ELR (cell line): ENCODE data around the gene RCAN2.
A peak's percentile ranks its signal among the peaks of the same experiment; 100 is the strongest.
"Not testable (repeated sequence)": the region's sequence is repeated elsewhere in the genome, so short reads cannot be mapped to it uniquely, and the experiment has no call there.

Experiments used
- DNase-seq: peaks from one replicate; pipeline ENCODE4 v3.0.0-alpha.2; 2015; ENCODE audit warnings: low read depth

Gene RCAN2

GRCh38 chr6:46332448-46332847 is 158.8 kb downstream of the RCAN2 start:
- not testable (repeated sequence) for DNase-seq

GRCh38 chr6:46331461-46331860 is 159.8 kb downstream of the RCAN2 start:
- no peak for DNase-seq

GRCh38 chr6:46329568-46329967 is 161.7 kb downstream of the RCAN2 start:
- DNase-seq: no peak

GRCh38 chr6:46327779-46328178 is 163.5 kb downstream of the RCAN2 start:
- no peak for DNase-seq

DNA sequence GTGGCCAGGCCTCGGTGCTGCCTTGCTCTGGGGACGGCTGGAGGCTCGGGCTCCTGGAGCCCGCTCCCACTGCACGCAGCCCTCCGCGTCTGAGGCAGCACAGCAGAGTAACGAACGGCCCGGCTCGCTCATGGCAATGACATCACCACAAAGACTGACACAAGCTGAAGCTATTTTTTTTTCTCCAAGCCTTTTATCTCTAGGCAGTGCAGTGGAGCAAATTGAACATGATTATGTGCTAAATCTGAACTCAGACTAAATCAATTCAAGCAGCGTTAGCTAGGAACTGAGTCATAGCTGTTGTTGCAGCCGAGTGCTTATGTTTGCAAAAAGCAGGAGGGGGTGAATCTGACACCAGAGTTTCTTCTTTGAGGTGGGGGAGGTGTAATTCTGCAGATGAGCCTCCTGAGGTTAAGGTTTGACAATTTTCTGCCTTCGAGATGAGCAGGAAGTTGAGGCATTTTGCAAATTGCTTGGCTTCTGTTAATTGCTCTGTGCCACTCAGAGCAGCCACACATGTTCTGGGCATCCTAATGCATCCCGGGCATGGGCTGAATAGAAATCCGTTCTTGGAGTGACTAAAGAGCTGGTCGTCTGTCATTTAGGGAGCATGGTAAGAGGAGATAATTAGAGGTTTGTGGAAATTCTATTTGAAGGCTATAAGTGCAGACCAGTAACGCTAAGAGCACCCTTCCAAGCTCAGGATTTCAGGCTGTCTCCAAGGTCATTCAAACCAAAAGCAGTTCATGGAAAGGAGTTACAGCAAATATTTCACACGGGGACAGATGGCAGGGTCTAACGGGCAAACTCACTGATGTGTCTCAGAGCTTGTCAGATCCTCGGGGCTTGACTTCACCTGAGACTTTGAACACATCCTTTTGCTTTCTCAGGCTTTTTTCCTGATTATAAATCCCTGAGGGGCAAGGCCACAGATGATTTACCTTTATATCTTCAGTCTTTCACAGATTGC is 165.4 kb downstream of the RCAN2 start:
- peak; percentile 13 for DNase-seq

DNA sequence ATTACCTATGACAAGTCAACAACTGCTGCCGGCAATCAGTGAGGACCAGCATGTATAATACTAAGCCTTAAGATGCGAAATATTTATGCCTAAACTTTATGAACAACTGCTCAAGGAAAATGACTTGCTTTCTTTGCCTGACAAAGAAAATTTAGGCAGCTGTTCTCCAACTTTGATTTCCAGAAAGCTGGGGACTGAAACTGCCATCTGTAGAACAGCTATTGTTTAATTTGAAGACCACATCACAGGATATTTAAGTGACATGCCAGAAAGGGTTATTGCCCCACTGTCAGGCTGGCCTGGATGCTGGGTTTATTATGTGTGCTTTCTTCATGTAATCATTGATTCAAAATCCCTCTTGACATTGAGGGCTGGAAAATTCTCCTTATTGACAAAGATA is 166.5 kb downstream of the RCAN2 start:
- no peak for DNase-seq

DNA sequence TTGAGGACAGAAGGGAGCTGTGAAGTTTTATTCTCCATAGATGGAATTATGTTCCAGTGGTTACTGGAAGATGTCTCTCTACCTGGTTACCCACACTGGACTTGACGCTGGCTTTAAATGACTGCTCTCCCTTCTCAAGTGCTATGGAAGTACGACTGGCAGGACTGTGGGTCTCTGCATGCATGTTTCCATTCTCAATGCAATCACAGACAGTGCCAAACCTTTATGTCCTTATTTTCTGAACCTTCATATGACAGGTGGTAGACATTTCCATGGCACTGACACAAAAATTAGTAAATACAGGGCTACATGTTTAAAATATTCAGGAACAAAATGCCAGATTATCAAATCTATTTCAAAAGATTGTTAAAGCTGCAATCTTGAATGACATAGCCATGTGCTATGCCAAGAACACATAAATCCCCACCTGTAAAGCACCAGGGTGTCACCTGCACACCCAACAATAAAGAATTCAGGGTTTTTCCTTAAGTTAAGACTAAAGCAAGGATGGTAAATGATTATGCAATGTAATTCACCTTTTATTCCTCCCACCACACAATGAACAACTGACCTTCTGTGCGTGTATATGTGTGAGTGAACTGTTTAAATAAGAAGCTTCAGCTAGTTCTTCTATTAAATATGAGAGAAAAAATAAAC is 167.2 kb downstream of the RCAN2 start:
- DNase-seq: no peak

GRCh38 chr6:46323312-46323965 is 167.8 kb downstream of the RCAN2 start:
- peak; percentile 61 for DNase-seq

GRCh38 chr6:46320505-46320904 is 170.7 kb downstream of the RCAN2 start:
- DNase-seq: no peak

GRCh38 chr6:46315589-46315988 is 175.7 kb downstream of the RCAN2 start:
- DNase-seq: no peak

GRCh38 chr6:46312654-46313053 is 178.6 kb downstream of the RCAN2 start:
- DNase-seq: no peak

DNA sequence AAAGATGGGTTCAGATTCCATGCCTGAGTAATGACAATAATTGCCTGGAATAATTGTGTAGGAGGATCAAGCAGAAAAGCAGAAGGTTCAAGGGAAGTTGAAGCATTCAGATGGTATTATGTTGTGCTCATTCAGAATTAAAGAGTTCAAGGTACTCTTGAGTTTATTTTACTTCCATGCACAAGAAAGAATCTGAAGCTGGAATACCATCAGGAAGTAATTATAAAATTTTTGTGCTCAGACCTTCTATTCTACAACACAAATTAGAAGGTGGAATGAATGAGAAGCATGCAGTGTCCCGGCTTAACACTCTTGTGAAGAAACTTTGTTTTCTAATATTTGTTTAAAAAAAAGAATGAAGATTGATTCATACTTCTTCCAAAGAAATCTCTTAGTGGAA is 181.1 kb downstream of the RCAN2 start:
- no peak for DNase-seq

GRCh38 chr6:46306431-46306830 is 184.8 kb downstream of the RCAN2 start:
- DNase-seq: no peak

- DNase-seq: no peak
Observed at GRCh38 chr6:46305833-46306232, 185.4 kb downstream of the RCAN2 start.

- no peak for DNase-seq
Observed at GRCh38 chr6:46305236-46305635, 186.0 kb downstream of the RCAN2 start.

- no peak for DNase-seq
Observed at GRCh38 chr6:46302816-46303215, 188.4 kb downstream of the RCAN2 start.

DNA sequence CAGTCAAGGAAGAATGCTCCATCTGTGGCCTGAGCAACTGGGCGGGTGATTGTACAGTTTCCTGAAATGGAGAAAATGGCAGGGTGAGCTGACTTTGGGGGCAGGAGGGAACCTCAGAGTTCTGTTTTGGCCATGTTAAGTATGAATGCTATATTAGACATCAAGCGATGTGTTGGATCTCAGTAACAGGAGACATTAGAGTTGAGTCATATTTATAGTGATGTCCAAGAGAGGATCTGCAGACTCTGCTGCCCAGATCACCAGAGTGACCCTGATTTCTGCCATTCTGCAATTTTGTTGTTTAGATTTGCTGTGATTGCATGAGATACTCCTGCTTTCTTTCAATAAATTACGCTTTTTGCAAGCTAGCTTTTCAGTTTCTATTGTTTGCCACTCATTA is 189.1 kb downstream of the RCAN2 start:
- DNase-seq: no peak

GRCh38 chr6:46299253-46299652 is 192.0 kb downstream of the RCAN2 start:
- DNase-seq: no peak

GRCh38 chr6:46296586-46296985 is 194.7 kb downstream of the RCAN2 start:
- no peak for DNase-seq

- no peak for DNase-seq
Observed at GRCh38 chr6:46293641-46294316, 197.5 kb downstream of the RCAN2 start.

DNA sequence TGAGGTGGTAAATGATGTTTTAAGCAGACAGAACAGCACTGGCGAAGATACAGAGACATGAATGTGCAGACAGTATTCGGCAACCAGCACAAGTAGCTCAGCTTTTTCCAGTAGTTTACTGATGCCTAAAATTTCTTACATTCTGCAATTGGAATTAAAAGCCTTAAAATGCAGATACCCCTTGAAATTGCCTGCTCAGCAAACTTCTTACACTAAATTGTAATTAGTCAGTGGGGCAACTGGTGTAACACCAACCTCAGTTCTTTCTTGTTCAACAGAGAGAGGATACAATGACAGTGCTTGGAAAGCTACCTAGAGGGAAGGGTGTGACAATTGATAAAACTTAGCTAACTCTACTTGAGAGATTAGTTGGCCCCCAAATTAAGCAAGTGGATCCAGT is 199.4 kb downstream of the RCAN2 start:
- DNase-seq: no peak

- no peak for DNase-seq
Observed at GRCh38 chr6:46291275-46291633, 200.0 kb downstream of the RCAN2 start.
